OCI-LY7 (cell line): ENCODE measurements around the gene OTOG.

Experiments
- CTCF ChIP-seq: fragments of 200-600 bp; sonication (generic); conservative IDR thresholded peaks from 2 replicates; pipeline ENCODE4 v1.5.1; 2014; ENCODE audit warnings: mild to moderate bottlenecking, antibody characterized with exemption, low read length, moderate library complexity, mixed read lengths
- EZH2phosphoT487 ChIP-seq: fragments of 200-600 bp; sonication (generic); IDR thresholded peaks from 2 replicates; pipeline ENCODE4 v1.6.1; 2018; ENCODE audit warnings: low read depth, borderline replicate concordance, mild to moderate bottlenecking, mixed run types, antibody characterized with exemption, low read length, moderate library complexity, mixed read lengths

- TF ChIP-seq CTCF: no peak
- TF ChIP-seq EZH2phosphoT487: no peak
Observed at GRCh38 chr11:17648528-17648927, 101.5 kb downstream of the OTOG start.
